BLaER1 treated with 17β-estradiol and CSF1 and Interleukin-3, amounts not matched to agents 10 nM and 100 nM (cell line): ENCODE results near the gene PSMD3.

Source experiments
- H3K27ac ChIP-seq, 11 experiments: shearing (Covaris generic); formaldehyde crosslinking; 2 replicates each; pipeline ENCODE4 v1.8.1; 2022
- H3K27me3 ChIP-seq, 11 experiments: shearing (Covaris generic); formaldehyde crosslinking; 2 replicates each; pipeline ENCODE4 v1.8.1; 2022
- H3K36me3 ChIP-seq, 11 experiments: shearing (Covaris generic); formaldehyde crosslinking; 2 replicates each; pipeline ENCODE4 v1.8.1; 2022
- H3K4me1 ChIP-seq, 10 experiments: shearing (Covaris generic); formaldehyde crosslinking; 2 replicates each; pipeline ENCODE4 v1.8.1; 2022
- H3K4me2 ChIP-seq, 11 experiments: shearing (Covaris generic); formaldehyde crosslinking; 2 replicates each; pipeline ENCODE4 v1.8.1; 2022
- H3K4me3 ChIP-seq, 10 experiments: shearing (Covaris generic); formaldehyde crosslinking; 2 replicates each; pipeline ENCODE4 v1.8.1; 2022
- H3K9ac ChIP-seq, 11 experiments: shearing (Covaris generic); formaldehyde crosslinking; 2 replicates each; pipeline ENCODE4 v1.8.1; 2022
- H3K9me3 ChIP-seq, 11 experiments: shearing (Covaris generic); formaldehyde crosslinking; replicated peaks in 1 of 11; 2 replicates each; pipeline ENCODE4 v1.8.1; 2022
- H4K20me1 ChIP-seq, 11 experiments: shearing (Covaris generic); formaldehyde crosslinking; 2 replicates each; pipeline ENCODE4 v1.8.1; 2022
- Cebpa-rat ChIP-seq, 11 experiments: shearing (Covaris generic); IDR thresholded peaks; 2 replicates each; pipeline ENCODE4 v1.8.1; 2022

Gene PSMD3

DNA sequence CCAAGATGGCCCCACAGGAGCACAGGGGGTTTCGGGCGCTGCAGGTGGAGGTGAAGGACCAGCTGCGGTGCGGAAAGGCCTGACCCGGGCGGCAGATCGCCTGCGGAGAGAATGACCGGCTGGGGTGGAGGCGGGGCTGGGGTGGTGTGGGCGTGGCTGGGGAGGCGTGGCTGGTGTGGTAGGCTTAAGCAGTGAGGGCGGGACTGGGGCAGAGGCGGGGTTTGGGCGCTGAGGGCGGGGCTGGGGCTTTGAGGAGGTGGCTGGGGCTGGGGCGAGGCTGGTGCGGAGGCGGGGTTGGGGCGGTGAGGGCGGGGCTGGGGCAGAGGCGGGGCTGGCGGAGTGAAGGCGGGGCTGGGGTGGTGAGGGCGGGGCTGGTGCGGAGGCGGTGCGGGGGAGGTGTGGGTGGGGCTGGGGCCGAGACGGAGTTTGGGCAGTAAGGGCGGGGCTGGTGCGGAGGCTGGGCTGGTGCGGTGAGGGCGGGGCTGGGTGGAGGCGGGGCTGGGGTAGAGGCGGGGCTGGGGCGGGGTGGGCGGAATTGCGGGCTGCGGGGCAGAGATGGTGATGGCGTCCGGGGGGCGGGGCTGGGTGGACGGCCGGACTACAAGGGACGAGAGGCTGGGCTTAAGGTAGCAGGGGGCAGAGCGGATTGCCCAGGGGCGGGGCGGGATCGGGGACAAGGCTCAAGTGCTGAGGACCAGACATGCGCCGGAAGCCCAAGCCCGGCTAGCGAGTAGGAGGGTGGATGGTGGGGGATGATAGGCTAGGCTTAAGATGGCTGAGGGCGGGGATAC is 27.7 kb upstream of the PSMD3 start:
- Histone ChIP-seq H3K4me2 (peak overlapping the region; percentile 68 to 99 (median 92)), H3K4me1 (peaks cover 50 to 66% (median 58%) of the 10 kb centered on the region in 10 experiments), H3K9ac (peak overlapping the region; percentile 54 to 72 (median 70); a peak in 21 of 22 replicates), H3K4me3 (peak overlapping the region; percentile 45 to 68 (median 56)), H3K27me3 (no peaks in the 10 kb centered on the region), H4K20me1 (no peaks in the 10 kb centered on the region), H3K36me3 (no peaks in the 10 kb centered on the region), H3K27ac (peak overlapping the region in 10 of 11 experiments; percentile 40 to 77 (median 64); a peak in 19 of 22 replicates), H3K9me3 (no peaks in the 10 kb centered on the region)
- TF ChIP-seq Cebpa-rat (IDR thresholded peaks at IDR 0.05): no peak

DNA sequence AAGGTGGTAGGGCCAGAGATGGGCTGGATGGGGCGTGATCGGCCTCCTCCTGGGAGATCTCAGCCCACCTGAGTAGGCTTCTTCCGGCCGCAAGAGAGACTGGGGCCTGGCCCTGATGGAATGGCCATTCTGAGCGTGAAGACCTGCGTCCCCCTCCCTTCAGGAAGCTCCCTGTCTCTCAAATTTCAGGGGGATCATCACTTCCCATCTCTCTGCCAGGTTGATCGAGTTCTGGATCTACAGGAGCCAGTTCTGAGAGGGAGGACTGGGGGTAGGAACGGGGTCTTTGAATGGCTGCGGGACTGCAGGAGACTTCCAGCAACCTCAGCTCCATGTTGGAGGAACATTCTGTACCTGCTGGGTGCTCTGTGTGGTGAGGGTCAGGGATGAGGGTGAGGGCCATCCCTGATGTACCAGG is 27.1 kb upstream of the PSMD3 start:
- Histone ChIP-seq H3K9ac (peak overlapping the region in 10 of 11 experiments; percentile 43 to 72 (median 69); a peak in 19 of 22 replicates), H3K4me1 (peaks cover 44 to 60% (median 52%) of the 10 kb centered on the region in 10 experiments), H3K27ac (peak overlapping the region in 10 of 11 experiments; percentile 19 to 77 (median 64); a peak in 18 of 22 replicates), H3K9me3 (no peaks in the 10 kb centered on the region), H3K4me2 (peak overlapping the region; percentile 64 to 90 (median 82)), H3K27me3 (no peaks in the 10 kb centered on the region), H3K36me3 (no peaks in the 10 kb centered on the region), H4K20me1 (no peaks in the 10 kb centered on the region), H3K4me3 (peak overlapping the region; percentile 42 to 68 (median 56))
- no peak for TF ChIP-seq Cebpa-rat (IDR thresholded peaks at IDR 0.05)

DNA sequence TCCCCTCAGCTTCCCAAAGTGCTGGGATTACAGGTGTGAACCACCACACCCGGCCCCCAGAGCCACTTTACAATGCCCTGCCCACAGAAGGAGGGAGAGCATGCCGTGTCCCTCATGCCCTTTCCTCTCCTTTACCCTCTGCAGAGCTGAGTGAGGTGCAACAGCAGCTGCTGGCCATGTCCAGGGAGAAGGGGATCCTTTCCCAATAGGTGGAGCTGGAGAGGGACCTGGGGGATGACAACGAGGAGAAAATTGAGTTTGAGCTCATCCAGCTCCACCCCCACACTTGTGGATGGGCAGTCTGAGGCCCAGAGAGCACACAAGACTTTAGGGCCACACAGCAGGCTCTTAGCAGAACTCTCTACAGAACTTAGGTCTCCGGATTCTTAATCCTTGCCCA is 25.7 kb upstream of the PSMD3 start:
- no peak overlapping the region for H3K27ac ChIP-seq
- no peaks in the 10 kb centered on the region for H3K9me3 ChIP-seq
- peaks cover 39 to 59% (median 49%) of the 10 kb centered on the region in 10 experiments for H3K4me1 ChIP-seq
- H3K9ac ChIP-seq: no peak overlapping the region
- no peaks in the 10 kb centered on the region for H3K36me3 ChIP-seq
- no peak overlapping the region for H3K4me3 ChIP-seq
- TF ChIP-seq Cebpa-rat (IDR thresholded peaks at IDR 0.05): no peak
- H4K20me1 ChIP-seq: no peaks in the 10 kb centered on the region
- H3K27me3 ChIP-seq: no peaks in the 10 kb centered on the region
- peak overlapping the region in 1 of 11 experiments; percentile 73; a peak in 1 of 22 replicates for H3K4me2 ChIP-seq

DNA sequence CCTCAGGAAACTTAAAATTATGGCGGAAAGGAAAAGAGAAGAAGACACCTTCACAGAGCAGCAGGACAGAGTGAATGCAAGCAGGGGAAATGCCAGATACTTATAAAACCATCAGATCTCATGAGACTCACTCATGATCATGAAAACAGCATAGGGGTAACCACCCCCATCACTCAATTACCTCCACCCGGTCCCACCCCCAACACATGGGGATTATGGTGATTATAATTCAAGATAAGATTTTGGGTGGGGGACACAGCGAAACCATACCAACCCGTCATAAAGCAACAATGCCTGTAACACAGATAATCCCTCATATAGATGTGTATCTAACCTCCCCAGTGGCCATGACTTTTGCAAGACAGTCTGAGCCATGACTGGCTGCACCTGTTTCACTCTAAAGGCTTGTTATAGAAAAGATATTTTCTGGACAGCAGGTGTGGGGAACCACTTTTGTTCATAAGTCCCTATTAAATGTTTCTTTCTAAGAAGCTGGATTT is 24.8 kb upstream of the PSMD3 start:
- peak overlapping the region in 3 of 11 experiments; percentile 1 to 20 (median 18); a peak in 2 of 22 replicates for H3K4me2 ChIP-seq
- H3K4me1 ChIP-seq: peaks cover 35 to 57% (median 43%) of the 10 kb centered on the region in 10 experiments
- no peak overlapping the region for H3K4me3 ChIP-seq
- H3K36me3 ChIP-seq: no peaks in the 10 kb centered on the region
- no peaks in the 10 kb centered on the region for H4K20me1 ChIP-seq
- H3K27ac ChIP-seq: no peak overlapping the region
- no peak for TF ChIP-seq Cebpa-rat (IDR thresholded peaks at IDR 0.05)
- no peak overlapping the region for H3K9ac ChIP-seq
- H3K9me3 ChIP-seq: no peaks in the 10 kb centered on the region
- no peaks in the 10 kb centered on the region for H3K27me3 ChIP-seq

DNA sequence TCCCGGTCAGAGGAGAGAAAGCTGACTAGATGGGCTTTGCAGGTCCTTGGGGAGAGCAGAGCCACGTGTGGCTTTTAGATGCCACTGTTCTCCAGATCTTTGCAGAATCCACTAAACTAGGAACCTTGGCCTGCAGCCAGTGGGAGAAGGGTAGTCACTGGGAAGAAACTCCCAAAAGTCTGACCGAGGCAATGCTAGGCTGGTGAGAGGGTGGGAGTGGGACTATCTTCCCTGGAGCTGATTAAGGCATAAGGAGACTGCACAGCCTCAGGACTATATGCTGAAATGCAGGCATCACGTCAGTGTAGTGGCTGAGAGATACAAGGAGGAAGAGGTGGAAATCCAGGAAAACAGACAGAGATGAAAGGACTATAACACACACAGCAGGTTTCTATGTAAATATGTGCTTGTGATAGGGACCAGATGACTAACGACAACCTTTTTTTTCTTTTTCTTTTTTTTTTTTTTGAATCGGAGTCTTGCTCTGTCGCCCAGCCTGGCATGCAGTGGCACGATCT is 20.0 kb upstream of the PSMD3 start:
- no peak overlapping the region for H3K27ac ChIP-seq
- H3K36me3 ChIP-seq: no peaks in the 10 kb centered on the region
- H3K27me3 ChIP-seq: no peaks in the 10 kb centered on the region
- no peak overlapping the region for H3K4me3 ChIP-seq
- H3K9ac ChIP-seq: no peak overlapping the region
- H4K20me1 ChIP-seq: no peaks in the 10 kb centered on the region
- peaks cover 6 to 40% (median 29%) of the 10 kb centered on the region in 10 experiments; a peak in 19 of 20 replicates for H3K4me1 ChIP-seq
- TF ChIP-seq Cebpa-rat (IDR thresholded peaks at IDR 0.05): no peak
- H3K4me2 ChIP-seq: peak overlapping the region in 6 of 11 experiments; percentile 7 to 81 (median 65); a peak in 7 of 22 replicates
- no peaks in the 10 kb centered on the region for H3K9me3 ChIP-seq

DNA sequence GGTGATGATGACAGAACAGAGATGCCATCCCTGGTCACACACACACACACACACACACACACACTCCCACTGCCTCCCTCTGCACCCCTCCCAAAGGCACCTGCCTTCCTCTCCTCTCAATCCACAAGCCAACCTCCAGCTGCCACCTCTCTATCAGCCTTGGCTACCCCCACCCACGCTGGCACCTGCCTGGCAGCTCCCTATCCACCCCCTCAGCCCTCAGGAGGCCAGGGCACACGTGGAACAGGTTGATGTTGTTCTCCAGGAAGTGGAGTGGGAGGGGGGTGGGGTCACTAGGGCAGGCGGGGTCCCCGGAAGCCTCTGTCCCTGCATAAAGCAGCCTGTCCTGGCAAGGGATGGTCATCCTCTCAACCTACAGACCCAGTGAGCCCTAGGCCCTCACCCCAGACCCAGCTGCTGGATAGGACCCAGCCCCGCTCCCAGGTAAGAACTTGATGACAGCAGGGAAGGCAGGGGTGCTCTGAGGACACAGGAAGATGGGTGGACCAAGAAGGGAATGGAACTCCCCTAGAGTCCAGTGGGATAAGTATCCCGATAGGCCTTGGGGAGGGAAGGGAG is 17.9 kb upstream of the PSMD3 start, which contains the start of gene GSDMA:
Gene GSDMA, plus strand, starts transcription at position 363 of the 579 bp plus-strand sequence. CDS start 2,684 bp downstream, outside the sequence.
- peak within 1 kb of the TSS in 6 of 11 experiments; percentile 11 to 47 (median 21); a peak in 6 of 22 replicates for H3K4me2 ChIP-seq
- H4K20me1 ChIP-seq: no peaks in the 10 kb centered on the region
- no peaks in the 10 kb centered on the region for H3K9me3 ChIP-seq
- no peak within 1 kb of the TSS for H3K27ac ChIP-seq
- no peak for TF ChIP-seq Cebpa-rat (IDR thresholded peaks at IDR 0.05)
- H3K4me1 ChIP-seq: peaks cover 21 to 46% (median 31%) of the 10 kb centered on the region in 10 experiments
- H3K27me3 ChIP-seq: no peaks in the 10 kb centered on the region
- H3K36me3 ChIP-seq: no peaks in the 10 kb centered on the region
- H3K4me3 ChIP-seq: no peak within 1 kb of the TSS
- H3K9ac ChIP-seq: no peak within 1 kb of the TSS

DNA sequence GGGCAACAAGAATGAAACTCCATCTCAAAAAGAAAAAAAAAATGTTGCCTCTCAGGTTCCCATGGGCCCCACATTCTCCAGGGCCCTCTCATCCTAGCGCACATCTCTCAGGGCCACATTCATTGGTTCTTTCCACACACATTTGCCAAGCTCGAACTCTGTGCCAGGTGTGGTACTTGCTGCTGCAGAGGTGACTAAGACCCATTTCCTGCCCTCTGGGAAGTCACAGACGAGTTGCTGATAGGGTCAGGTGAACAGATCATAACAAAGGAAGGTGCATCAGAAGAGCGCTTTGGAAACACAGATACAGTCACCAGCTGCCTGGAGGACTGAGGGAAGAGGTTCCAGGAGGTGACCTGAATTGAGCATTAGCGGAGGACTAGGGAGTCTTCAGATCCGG is 16.8 kb upstream of the PSMD3 start:
- no peak overlapping the region for H3K27ac ChIP-seq
- H3K36me3 ChIP-seq: no peaks in the 10 kb centered on the region
- H3K9ac ChIP-seq: no peak overlapping the region
- H4K20me1 ChIP-seq: no peaks in the 10 kb centered on the region
- no peaks in the 10 kb centered on the region for H3K27me3 ChIP-seq
- H3K4me1 ChIP-seq: peaks cover 26 to 52% (median 34%) of the 10 kb centered on the region in 10 experiments
- H3K4me3 ChIP-seq: no peak overlapping the region
- TF ChIP-seq Cebpa-rat (IDR thresholded peaks at IDR 0.05): no peak
- H3K9me3 ChIP-seq: no peaks in the 10 kb centered on the region
- no peak overlapping the region for H3K4me2 ChIP-seq

DNA sequence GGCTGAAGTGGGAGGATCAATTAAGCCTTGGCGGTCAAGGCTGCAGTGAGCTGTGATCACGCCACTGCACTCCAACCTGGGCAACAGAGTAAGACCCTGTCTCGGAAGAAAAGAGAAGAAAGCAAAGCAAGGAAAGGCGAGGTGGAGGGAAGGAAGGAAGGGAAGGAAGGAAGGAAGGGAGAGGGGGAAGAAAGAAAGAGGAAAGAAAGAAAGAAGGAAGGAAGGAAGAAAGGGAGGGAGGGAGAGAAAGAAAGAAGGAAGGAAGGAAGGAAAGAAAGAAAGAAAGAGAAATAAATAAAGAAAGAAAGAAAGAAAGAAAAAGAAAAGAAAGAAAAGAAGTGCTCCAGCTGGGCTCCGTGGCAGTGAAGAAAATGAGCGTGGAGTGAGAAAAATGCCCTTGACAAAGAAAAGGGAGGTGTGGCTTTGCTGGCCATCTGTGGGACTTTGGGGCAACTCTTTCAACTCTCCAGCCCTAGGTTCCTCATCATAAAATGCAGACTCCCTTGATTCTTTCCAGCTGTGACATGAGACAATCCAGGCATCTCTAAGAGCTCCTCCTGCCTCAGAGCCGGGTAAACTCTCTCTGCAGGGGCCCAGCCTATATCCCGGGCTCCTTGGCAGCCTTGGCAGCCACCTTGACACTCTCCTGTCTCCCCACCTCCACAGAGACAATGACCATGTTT is 15.4 kb upstream of the PSMD3 start:
- no peaks in the 10 kb centered on the region for H3K9me3 ChIP-seq
- H3K4me1 ChIP-seq: peaks cover 13 to 42% (median 27%) of the 10 kb centered on the region in 10 experiments
- no peaks in the 10 kb centered on the region for H4K20me1 ChIP-seq
- H3K27ac ChIP-seq: no peak overlapping the region
- no peak overlapping the region; a peak in 1 of 22 replicates for H3K4me2 ChIP-seq
- H3K9ac ChIP-seq: no peak overlapping the region
- H3K36me3 ChIP-seq: no peaks in the 10 kb centered on the region
- TF ChIP-seq Cebpa-rat (IDR thresholded peaks at IDR 0.05): no peak
- H3K27me3 ChIP-seq: no peaks in the 10 kb centered on the region
- no peak overlapping the region for H3K4me3 ChIP-seq
